NCI-H460 (cell line): ENCODE measurements around the gene ACKR2. TPM values are rescaled to one million over a fixed set of nuclear protein-coding genes. Genes with fewer than 3 reads are reported as not detected.
"Not testable (repeated sequence)": the region's sequence is repeated elsewhere in the genome, so short reads cannot be mapped to it uniquely, and the experiment has no call there.

Source experiments
- DNase-seq: peaks from one replicate; pipeline ENCODE4 v3.0.0-alpha.2; 2016; ENCODE audit warnings: low read depth; ENCODE audit errors: extremely low read depth
- total RNA-seq: library from RNA; depleted of rRNA; stranded (reverse); fragments of >200 nt; shearing (Covaris generic); gene quantifications from 2 replicates; pipeline ENCODE4 v1.2.3, GENCODE V29; 2014

The ACKR2 gene
- total RNA-seq, 1 experiment from 2014 or later: not detected

- not testable (repeated sequence) for DNase-seq
Observed at GRCh38 chr3:42883251-42883930, 74.1 kb downstream of the ACKR2 start.

GRCh38 chr3:42884324-42884723 lies 75.1 kb downstream of the ACKR2 start:
- no peak for DNase-seq

DNA sequence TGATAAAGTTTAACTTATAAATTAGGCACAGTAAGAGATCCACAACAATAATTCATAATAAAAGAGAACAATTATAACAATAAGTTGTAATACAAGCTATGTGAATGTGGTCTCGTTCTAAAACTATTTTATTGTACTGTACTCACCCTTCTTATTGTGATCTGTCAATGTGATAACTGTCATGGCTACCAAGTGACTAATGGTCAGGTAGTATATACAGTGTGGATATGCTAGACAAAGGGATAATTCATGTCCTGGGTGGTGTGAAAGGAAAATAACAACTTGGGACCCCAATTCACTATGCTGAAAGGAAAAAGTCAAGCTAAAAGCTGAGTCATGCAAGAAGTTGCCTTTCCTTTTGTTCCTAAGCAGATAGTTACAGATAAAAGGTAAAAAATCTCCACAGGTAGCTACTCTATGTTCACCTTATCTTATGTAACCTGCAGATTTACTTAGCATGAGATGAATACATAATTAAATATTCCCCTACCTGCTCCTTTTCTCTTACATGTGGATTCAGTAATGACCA lies 77.1 kb downstream of the ACKR2 start:
- no peak for DNase-seq

DNA sequence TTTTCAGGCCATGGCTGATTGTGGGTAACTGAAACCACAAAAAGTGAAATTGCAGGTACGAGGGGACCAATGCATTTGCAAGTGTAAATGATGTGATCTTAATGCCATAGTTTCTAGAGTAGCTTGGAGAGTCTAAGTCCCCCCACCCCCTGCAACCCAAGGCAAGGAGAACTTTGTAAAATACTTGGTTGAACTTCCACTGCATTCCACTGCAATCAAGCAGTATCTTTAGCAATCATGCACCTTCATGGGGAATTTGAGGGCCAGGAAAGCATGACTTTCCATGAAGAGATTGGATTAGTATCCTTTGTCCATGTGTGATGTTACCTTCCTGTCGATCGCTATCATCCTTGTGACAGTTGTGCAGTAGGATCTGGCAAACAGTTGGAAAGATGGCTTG lies 77.8 kb downstream of the ACKR2 start:
- DNase-seq: no peak

DNA sequence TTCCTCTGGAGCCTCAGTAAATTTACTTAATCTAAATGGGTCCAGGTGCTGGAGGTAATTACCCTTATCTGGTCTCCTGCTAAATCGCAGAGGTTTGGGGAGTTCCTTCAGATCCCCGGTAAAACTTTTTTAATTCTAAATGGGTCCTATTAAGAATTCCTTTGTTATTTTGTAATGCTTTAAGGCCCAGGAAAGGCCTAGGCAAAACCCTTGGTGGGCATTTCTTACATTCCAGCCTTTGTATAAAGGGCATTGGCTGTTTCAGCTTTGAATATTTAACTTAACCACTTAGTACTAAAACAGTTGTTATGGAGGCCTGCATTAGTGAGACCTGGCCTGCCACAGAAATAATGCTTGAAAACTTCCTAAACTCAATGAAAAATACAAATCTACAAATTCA lies 81.8 kb downstream of the ACKR2 start:
- no peak for DNase-seq

- DNase-seq: no peak
Observed at GRCh38 chr3:42892169-42892568, 82.9 kb downstream of the ACKR2 start.

GRCh38 chr3:42892807-42893206 lies 83.6 kb downstream of the ACKR2 start:
- no peak for DNase-seq

DNA sequence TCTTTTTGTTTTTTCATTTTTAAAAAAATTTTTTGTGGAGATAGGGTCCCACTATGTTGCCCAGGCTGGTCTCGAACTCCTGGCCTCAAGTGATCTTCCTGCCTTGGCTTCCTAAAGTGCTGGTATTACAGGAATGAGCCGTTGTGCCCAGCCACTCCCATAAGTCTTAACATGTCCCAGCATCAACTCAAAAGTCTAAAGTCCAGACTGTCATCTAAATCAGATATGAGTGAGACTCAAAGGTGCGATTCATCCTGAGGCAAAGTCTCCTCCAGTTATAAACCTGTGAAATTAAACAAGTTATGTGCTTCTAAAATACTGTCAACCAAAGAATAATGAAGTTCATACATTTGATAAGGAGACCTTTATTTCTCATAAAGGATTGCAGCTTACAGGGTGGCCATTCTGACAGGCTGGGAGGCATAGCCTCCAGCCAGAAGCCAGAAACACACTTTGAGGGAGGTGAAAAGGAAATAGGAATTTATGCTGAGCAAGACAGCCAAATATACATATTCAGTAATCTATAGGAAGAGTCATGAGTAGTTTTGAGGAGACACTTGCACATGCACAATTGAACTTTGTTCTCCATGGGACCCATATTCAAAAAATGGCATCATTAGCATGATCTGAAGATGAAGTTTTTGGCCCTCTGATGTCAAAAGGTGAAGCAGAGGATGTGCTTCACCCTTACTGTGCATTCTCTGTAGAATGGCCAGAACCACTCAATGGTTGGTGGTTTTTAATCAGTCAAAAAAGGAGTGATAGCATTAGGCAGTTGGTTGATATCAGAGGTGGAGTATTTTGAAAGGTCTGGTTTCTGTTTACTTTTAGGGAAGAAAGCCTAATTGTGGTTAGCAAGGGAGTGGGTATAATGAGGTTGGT lies 85.7 kb downstream of the ACKR2 start:
- DNase-seq: no peak

- DNase-seq: no peak
Observed at GRCh38 chr3:42895580-42895868, 86.3 kb downstream of the ACKR2 start.

DNA sequence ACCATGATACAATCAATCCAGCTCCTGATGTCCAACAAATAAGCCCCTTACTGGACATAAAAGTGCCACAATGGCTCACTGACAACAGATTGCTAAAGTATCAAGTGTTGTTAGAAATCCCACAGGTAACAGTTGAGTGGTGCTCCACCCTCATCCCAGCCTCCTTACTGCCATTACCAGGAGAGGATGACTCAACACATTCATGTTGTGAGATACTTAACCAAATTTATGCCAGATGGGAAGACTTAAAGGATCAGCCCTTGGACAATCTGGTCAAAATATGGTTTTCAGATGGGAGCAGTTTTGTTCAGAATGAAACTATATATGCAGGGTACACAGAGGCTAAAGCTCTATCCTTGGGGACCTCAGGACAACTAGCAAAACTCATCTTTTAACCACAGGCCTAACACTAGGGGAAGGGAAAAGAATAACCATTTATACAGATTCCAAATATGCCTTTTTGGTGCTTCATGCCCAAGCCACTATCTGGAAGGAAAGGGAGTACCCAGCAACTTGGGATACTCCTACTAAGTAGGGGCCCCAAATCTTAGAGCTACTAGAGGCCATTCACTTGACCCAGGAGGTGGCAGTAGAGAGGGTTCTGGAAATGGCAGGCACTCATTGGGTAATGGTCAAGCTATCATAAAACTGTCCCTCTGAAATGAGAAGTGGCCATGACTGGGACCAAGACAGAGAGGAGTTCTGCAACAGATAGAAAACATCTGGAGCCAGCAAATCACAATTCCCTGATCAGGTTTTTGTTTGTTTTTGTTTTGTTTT lies 89.8 kb downstream of the ACKR2 start:
- DNase-seq: no peak

DNA sequence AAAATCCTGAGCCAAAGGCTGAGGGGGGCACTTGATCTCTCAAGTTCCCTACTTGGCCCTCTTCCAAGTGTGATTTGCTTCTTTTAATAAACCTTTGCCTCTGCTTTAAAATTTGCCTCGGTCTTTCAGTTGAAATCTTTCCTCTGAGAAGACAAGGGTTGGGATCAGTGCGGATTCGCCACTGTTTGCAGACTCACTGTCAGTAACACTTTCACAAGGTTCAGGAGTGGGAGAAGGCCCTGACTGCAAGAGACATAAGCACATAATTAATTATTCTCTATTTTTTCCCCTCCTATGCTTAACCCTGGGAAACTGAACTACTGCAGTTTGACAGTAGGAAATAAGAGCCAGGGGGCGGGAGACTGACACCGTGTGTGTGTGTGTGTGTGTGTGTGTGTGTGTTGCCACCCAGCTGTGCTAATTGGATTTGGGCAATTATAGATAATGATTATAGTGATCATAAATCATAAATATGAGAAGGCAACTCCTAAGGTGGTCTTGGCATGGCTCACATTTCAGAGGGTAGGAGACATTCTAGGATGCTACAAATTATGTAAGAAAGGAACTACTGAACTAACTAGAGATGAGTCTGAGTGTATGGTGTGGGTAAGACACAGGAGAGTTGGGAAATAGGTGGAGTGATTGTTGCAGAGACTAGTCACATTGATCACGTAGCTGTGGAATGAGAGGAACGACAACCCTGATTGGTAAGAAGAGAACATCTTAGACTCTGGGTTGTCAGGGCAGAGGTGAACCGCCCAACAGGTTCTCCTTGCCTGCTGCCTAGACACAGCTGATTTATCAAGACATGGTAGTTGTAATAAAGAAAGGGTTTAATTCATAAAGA lies 91.2 kb downstream of the ACKR2 start:
- no peak for DNase-seq

GRCh38 chr3:42901073-42901415 lies 91.8 kb downstream of the ACKR2 start:
- no peak for DNase-seq

DNA sequence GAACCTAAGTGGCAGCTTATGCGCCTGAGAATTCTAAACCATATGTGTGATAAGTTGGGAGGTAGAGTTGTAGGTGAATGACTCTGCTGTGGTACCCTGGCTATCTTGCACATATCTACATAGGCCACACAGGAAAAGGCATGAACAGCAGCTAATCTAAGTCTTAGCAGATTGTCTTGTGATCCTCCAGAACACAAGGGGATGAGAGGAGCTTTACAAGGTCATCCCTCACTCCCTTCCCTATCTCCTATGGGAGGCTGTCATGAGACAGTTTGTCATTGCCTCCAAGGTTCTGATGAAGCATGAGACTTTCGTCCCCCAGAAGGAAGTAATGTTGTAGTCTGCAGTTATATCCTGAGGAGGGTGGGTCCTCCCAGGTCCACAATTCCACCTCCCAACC lies 93.0 kb downstream of the ACKR2 start:
- DNase-seq: no peak

GRCh38 chr3:42904076-42904475 lies 94.8 kb downstream of the ACKR2 start:
- DNase-seq: no peak

DNA sequence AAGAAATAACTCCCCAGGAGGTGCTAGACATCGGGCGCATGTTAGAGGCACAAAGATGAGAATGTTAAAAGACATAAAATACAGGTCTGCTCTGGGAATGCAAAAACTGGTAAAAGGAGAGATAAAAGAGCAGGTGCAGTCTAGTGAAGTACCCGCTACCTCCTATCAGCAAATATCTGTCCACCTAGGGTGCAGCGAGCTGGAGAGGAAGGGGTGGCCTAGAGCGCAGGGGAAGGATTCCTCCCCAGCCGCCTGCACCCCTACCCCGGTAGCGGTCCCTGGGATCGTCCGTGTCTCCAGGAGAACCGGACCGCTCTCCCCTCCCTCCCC lies 96.5 kb downstream of the ACKR2 start:
- DNase-seq: no peak

- no peak for DNase-seq
Observed at GRCh38 chr3:42906070-42906847, 97.0 kb downstream of the ACKR2 start, which contains the start of gene ZNF662. TSS of gene ZNF662 (plus strand) at chr3:42906142. CDS start at chr3:42908115, 1,973 bp downstream.

DNA sequence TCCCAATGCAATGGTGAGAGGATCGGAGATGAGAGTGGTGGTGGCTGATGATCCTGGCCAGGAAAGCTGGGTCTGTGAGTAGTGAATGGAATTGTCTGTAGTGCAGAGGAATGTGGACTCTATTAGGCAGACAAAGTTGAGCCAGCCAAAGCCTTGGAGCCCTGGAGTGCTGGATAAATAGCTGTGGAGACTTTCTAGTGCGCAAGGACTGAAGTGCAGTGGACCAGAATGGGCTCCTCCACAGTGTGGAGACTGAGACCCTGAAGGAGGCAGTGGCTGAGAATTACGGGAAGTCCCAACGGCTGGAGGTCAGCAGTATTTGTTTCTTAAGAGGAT lies 97.6 kb downstream of the ACKR2 start:
- no peak for DNase-seq

GRCh38 chr3:42908675-42909074 lies 99.4 kb downstream of the ACKR2 start:
- DNase-seq: no peak

DNA sequence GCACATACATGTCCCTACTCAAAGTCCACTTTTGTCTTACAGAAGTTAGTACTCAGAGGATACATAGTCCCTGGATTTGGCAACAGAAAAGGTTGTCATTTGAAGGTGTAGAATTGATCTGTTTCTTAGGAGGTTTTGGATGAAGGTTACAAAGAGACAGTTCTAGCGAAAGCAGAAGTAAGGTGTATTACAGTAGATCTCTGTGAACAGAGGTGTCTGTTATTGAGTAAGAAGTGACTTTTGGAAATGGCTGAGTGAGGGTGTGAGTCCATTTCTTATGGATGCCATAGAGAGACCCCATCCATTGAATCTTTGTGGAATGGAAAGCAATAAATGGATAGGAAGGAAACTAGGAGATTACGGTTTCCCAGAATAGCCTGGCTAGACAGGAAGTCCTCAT lies 102.3 kb downstream of the ACKR2 start:
- no peak for DNase-seq
